ENCODE results near the gene OOSP4B. TPM values are rescaled to one million over a fixed set of nuclear protein-coding genes. Genes with fewer than 3 reads are reported as not detected.

OOSP4B gene
- total and polyA plus RNA-seq, 2 of the 4 experiments (the other 2 are of a cell fraction): not detected

- dilution Hi-C loops (cut with HindIII; ENCODE audit: low sequenced_read_pairs, unreplicated experiment): no loop called here
- no peak overlapping the region for H3K27ac ChIP-seq (ENCODE audit: insufficient read depth, low read length)
Measured at GRCh38 chr11:60080535-60080934, 63.6 kb downstream of the OOSP4B start.

More at GRCh38 chr11:60080535-60080934, 63.6 kb downstream of the OOSP4B start:
- Histone ChIP-seq H2BK5ac (ENCODE audit: low read depth, low read length, poor library complexity, severe bottlenecking) (no peak overlapping the region), H2AK5ac (ENCODE audit: low read depth, low read length) (no peak overlapping the region), H3K36me3 (ENCODE audit: control insufficient read depth, insufficient read depth, low read length) (no peaks in the 10 kb centered on the region), H3K4me1 (ENCODE audit: control insufficient read depth, insufficient read depth, low read length) (no peaks in the 10 kb centered on the region), H2BK120ac (ENCODE audit: low read depth, low read length) (no peak overlapping the region), H3K9me3 (ENCODE audit: control insufficient read depth, insufficient read depth, low read length) (peaks cover 3% of the 10 kb centered on the region; the same call in 1 of the 2 replicates), H2BK20ac (ENCODE audit: low read depth, low read length) (no peak overlapping the region), H3K27me3 (ENCODE audit: control insufficient read depth, insufficient read depth, low read length) (no peaks in the 10 kb centered on the region), H3K18ac (ENCODE audit: low read depth, low read length) (no peak overlapping the region), H4K20me1 (ENCODE audit: insufficient read depth, low read length) (no peaks in the 10 kb centered on the region), H3K4me2 (ENCODE audit: low read depth, low read length) (no peak overlapping the region), H2AFZ (replicated peaks; ENCODE audit: low read length, poor library complexity) (no peak overlapping the region), H3K9me1 (ENCODE audit: insufficient read depth, low read length) (no peaks in the 10 kb centered on the region), H3K23ac (ENCODE audit: low read depth, low read length) (no peak overlapping the region), H2AK9ac (replicated peaks; ENCODE audit: low read depth, low read length, poor library complexity) (no peak overlapping the region), H4K91ac (ENCODE audit: insufficient read depth, low read depth, low read length) (no peak overlapping the region), H2BK15ac (ENCODE audit: low read depth, low read length) (no peak overlapping the region), H3K14ac (replicated peaks; ENCODE audit: low read depth, low read length) (no peak overlapping the region), H3K9ac (ENCODE audit: low read depth, low read length) (no peak overlapping the region), H4K8ac (ENCODE audit: low read depth in 2 of 2, low read length in 2 of 2) (no peak overlapping the region), H3K79me1 (ENCODE audit: low read depth in 1 of 2, low read length in 2 of 2) (no peaks in the 10 kb centered on the region), H3K56ac (ENCODE audit: extremely low read depth, insufficient read depth, low read length) (no peak overlapping the region), H4K5ac (ENCODE audit: low read depth, low read length) (no peak overlapping the region), H3K4ac (ENCODE audit: low read depth, low read length) (no peak overlapping the region), H3K4me3 (ENCODE audit: insufficient read depth, low read depth, low read length) (no peak overlapping the region)
- POLR2A ChIA-PET (ENCODE audit: unreplicated experiment): no interaction called here
- no CpG with 5 or more reads among the region's 3 CpGs for WGBS, 2 experiments (ENCODE audit: extremely low coverage in 2 of 2, insufficient read length in 1 of 2)
- intact Hi-C loops (cut with micrococcal nuclease): no loop called here
- CTCF ChIA-PET: no interaction called here
- DNase-seq (no peak), ATAC-seq (ENCODE audit: low read depth) (no peak)
- in situ Hi-C loops (cut with MboI; ENCODE audit: low sequenced_read_pairs): no loop called here
- BruUV-seq (replicated peaks): no TSS peak
- no peak for TF ChIP-seq MAFK (IDR thresholded peaks at IDR 0.05; ENCODE audit: low read depth, low read length)
- TF ChIP-seq NFE2L2 (IDR thresholded peaks at IDR 0.05; ENCODE audit: low read depth, low read length): no peak
- no peak for TF ChIP-seq MXI1 (IDR thresholded peaks at IDR 0.05; ENCODE audit: borderline replicate concordance, low read depth, low read length)
- no peak for TF ChIP-seq RAD21 (IDR thresholded peaks at IDR 0.05; ENCODE audit: low read length)
- no peak for TF ChIP-seq POLR2A (IDR thresholded peaks at IDR 0.05; ENCODE audit: low read depth, low read length)
- TF ChIP-seq MAZ (IDR thresholded peaks at IDR 0.05; ENCODE audit: borderline replicate concordance, low read depth, low read length): no peak
- TF ChIP-seq ELK1 (IDR thresholded peaks at IDR 0.05; ENCODE audit: borderline replicate concordance, low read depth, low read length): no peak
- no peak for TF ChIP-seq RCOR1 (IDR thresholded peaks at IDR 0.05; ENCODE audit: insufficient replicate concordance, low read length)
- no peak for TF ChIP-seq USF2 (IDR thresholded peaks at IDR 0.05; ENCODE audit: low read depth, low read length)
- TF ChIP-seq CEBPB (IDR thresholded peaks at IDR 0.05; ENCODE audit: low read depth, low read length): no peak
- no peak for TF ChIP-seq BHLHE40 (IDR thresholded peaks at IDR 0.05; ENCODE audit: low read depth, low read length)
- no peak for TF ChIP-seq CHD1 (IDR thresholded peaks at IDR 0.05; ENCODE audit: low read depth, low read length)
- no peak for TF ChIP-seq CTCF (conservative IDR thresholded peaks at IDR 0.05; ENCODE audit: low read depth, low read length)
- TF ChIP-seq FOS (IDR thresholded peaks at IDR 0.05; ENCODE audit: low read depth, low read length): no peak
